SIG-M5 treated with dmso at 0.1 percent for 504 hours (cell line): ENCODE results near the gene TMEM151A.

Source experiments
- DNase-seq: peaks from one replicate; lab custom pipeline; 2025; ENCODE audit not compliant: unreplicated experiment; lab: John Stamatoyannopoulos, UW

The TMEM151A gene

DNA sequence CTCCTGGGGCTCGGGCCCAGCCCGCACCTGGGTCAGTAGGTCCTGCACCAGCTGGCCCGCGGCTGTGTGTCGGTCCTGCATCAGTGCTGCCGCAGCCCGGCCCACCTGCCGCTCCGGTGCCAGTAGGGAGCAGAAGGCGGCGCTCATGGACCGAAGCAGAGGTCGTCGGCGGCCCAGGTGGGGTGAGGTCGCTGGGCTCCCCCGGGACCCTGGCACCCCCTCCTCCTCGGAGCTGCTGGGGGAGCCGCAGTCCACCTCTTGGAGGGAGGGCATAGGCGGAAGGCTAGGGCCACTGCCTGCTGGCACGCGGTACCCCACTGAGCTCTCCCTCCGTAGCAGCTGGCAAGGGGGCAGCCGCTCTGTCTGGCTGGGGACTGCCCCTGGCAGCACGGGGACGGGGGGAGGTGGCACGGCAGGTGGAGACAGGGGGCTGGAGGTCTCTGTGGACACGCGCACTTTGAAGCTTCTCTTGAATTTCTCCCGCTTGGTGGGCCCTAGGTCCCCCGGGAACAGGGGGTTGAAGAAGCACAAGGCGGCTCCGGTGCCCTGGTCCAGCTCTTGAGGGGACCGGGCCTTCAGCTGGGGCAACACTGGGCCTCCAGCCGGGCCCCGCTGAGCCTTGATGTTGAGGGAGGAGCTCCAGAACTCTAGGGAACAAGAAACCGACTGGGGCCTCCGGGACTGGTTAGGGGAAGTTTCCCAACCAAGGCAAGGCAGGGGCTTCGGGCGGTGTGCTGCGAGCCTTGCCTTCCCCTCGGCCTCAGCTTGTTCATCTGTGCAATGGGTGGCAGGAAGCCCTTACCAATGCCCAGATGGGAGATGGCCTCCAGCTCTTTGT is 43.1 kb downstream of the TMEM151A start:
- DNase-seq: peak; percentile 41

DNA sequence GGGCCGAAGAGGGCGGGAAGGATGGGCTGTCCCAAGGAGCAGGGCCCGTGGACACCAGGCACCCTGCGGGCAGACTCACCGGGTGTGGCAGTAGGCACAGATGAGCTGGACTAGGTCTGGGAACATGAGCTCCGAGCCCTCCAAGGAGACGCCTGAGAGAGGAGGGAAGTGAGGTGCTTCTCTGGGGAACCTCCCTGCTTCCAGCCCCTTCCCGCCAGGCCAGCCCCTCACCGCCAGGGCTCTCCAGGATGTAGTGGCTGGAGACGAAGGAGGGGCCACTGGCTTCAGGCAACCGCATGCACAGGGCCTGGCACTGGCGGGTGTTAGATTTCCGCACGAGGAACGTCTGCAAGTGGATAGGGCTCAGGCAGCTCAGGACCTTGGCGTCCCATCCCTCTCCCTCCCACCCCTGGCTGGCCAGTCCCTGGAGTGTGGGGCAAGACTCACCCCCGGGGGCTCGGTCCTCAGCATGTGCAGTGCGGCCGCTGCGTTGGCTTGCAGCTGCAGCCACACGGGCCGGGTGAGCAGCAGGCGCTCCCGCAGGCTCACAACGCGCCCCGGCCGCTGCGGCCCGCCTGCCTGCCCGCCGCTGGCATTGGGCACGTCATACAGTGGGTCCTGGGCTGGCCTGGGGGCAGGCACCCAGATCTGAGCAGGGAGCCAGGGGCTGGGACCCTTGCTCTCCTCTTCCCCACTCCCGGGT is 44.0 kb downstream of the TMEM151A start:
- DNase-seq: no peak

DNA sequence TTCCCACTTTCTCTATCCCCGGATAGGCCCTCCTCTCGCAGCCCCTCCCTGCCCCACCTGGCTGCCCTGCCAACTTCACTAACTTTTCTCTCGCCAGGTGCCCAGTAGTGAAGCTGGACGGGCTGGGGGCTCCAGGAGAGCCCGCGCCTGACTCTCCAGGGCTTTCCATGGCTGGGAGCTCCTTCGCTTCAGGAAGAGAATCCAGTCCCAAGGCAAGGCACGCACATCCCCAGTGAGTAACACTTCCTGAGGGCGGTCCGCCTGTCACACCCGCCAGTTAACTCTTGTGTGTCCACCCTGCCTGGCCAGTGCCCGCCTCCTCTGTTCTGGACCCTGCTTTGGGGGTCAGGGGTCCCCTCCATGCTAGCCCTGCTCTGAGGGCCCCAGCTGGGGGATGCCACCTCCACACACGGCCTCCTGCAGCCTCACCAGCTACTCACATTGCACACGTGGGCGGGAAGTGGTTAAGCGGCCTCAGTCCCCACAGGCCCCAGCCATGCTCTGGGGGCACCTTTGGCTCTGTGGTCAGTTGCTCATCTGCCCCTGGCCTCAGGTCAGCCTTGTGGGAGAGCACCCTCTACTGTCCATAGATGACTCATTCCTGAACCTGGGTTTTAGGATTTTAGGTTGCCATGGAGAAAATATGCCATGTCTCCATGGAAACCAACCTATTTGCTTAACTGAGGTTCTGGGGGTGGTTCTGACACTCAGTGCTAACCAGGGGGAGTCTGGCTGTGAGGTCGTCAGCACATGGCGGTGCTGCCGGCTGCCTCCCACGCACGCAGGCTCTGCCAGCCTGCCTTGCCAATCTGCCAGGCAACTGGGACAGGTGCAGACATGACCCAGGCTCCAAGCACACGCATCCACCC is 44.8 kb downstream of the TMEM151A start, which contains the start of gene RIN1:
Gene RIN1 (minus strand): TSS at position 201 of the 869 bp plus-strand sequence. CDS start 32 bp downstream, at position 169.
- peak; percentile 41 for DNase-seq

DNA sequence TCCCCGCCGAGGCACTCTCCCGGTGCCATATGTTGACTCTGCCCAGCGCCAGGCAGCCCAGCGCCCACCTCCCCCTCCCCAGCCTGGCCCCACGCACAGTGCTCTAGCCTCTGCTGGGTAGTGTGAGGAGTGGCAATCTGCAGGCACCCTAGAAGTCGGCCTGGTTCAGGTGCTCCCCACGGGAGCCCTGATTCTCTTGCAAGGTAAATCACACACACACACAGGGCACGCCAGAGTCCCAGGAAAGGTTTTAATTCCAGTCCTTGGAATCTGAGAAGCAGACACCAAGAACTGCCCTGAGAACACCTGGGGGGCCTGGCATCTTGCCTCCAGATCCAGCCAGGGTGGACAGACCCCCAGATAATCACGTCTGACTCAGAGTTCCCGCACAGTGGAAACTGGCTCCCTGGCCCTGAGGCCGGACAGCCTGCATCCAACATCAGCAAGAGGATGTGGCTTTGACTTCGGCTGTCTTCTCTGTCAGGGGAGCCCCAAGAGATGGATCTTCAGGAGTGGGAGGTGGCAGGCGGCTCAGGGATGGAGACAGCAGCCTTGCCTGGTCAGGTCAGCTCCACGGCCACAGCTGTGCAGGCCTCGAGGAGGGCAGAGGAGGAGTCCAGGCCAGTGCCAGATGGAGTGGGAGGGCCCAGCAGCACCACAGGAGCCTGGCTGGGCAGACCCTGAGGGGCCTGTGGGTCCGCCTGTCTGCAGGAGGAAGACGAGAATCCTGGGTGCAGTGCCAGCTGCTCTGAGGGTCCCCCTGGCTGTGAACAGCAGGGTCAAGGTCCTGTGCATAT is 45.6 kb downstream of the TMEM151A start:
- no peak for DNase-seq

DNA sequence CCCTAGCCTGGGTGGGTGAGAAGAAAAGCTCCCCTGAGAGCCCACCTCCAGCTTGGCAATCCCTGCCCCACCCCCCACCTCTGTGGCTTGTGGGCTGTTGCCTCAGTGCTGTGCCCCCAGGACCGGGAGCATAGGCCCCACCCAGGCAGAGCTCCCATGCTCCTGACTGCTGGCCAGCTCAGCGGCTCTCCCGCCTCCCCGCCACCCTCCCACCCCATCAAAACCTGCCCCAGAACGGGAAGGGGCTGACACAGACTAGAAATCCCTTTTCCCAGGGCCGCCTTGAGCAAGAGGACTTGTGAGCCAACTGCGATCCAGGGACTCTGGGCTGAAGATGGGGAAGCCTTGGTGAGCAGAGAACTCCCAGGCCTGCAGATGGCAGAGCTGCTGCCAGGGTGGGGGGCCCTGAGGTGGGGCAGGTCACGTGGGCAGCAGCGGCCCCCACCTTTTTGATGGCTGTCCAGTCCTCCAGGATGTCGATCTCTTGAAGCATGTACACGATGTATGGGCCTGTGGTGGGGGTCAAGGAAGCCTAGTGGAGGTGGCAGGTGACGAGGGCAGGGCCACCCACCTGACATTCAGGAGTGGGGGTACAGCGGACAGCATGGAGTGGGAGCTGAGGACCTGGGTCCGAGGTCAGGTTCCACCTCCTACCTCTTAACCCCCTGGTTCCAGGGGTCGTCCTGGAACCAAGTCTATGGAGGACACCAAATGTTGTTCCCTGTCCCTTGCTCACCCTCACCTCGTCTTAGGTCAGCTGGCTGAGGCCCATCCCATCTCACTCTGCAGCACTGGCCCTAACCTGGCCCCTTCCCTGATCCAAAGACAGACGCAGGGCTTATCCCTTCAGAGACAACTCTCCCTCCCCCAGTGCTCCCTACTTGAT is 46.8 kb downstream of the TMEM151A start:
- DNase-seq: no peak

DNA sequence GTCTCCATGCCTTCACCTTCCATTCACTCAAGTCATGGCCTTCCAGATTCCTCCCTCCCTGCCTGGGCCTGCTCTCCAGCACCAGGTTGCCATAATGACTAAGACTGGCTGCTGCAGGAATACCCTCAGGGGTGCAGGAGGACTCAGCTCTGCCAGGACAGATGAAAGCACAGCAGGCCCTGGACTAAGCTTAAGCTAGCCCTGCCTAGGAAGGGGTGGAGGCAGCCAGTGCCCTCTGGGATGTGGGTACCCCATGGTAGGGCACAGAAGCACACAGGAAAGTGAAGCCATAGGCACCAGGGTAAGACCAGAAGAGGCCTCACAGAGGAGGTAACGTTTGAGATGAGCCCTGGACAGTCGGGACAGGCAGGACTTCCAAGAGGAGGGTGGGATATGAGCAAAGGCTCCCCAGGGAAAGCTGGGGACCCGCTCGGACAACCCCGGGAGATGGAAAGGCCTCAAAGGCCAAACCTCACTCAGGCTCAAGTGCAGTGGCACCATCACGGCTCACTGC is 47.5 kb downstream of the TMEM151A start:
- no peak for DNase-seq

DNA sequence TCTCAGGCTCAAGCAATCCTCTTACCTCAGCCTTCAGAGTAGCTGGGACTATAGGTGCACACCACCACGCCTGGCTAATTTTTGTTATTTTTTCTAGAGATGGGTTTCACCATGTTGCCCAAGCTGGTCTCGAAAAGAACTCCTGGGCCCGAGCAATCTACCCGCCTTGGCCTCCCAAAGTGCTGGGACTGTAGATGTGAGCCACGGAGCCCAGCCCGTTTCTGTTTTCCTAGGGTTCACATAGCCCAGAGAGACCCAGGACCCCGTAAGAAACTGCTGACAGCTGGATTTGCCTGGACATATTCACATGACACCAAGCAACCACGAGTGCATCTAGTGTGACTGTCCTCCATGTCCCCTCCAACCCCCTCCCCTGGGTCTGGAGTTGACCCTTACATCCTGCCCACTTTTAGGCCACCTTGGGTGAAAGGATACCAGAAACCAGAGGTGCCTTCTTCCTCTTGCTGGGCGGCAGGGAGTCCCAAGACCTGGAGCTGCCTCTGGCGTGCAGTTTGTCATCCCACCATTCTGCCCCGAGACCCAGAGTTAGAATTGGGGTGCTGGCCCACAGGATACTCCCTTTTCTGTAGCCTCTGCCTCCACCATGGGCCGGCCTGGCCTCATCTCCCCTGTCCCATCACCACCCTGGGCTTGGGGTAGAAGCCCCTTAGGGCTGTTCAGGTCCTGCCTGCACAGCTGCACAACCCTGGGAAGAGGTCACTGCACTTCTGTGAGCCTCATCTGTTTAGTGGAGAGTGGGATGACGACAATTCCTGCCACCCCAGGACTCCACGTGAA is 48.2 kb downstream of the TMEM151A start:
- DNase-seq: no peak

DNA sequence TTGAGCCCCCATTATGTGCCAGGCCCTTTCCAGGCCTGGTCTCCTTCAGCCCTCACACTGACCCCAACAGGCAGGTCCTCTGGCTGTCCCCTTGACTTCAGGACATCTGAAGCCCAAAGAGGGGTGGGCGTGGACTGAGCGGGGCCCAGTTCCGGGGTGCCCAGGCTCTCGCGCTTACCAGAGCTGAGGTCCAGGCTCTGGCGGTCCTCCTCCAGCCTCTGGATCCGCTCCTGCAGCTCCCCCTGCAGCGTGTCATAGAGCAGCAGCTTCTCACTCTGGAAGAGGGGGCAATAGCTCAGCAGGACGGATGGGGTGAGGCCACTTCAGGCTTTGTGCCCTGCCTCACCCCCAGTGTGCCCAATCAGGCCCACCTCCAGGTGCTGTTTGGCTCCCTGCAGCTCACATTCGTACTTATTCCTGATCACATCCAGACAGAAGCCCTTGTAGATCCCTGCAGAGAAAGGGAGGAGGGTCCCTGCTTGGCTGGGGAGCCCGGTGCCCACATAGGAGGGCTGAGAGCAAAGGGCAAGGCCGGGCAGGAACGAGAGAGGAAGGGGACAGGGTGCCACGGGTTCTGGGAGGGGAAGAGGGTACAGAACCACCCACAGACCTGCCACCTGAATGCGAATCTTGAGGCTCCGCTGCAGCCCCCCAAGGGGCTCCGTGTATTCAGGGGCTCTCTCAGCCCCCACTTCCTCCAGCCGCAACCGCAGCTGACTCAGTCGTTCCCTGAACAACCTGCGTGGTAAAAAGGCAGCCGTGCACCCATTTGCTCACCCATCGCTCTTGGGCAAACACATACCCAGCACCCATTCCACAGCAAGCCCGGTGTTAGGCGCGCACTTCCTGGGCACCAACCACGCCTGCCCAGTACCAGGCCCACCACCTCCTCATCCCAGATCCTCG is 49.2 kb downstream of the TMEM151A start:
- DNase-seq: no peak

DNA sequence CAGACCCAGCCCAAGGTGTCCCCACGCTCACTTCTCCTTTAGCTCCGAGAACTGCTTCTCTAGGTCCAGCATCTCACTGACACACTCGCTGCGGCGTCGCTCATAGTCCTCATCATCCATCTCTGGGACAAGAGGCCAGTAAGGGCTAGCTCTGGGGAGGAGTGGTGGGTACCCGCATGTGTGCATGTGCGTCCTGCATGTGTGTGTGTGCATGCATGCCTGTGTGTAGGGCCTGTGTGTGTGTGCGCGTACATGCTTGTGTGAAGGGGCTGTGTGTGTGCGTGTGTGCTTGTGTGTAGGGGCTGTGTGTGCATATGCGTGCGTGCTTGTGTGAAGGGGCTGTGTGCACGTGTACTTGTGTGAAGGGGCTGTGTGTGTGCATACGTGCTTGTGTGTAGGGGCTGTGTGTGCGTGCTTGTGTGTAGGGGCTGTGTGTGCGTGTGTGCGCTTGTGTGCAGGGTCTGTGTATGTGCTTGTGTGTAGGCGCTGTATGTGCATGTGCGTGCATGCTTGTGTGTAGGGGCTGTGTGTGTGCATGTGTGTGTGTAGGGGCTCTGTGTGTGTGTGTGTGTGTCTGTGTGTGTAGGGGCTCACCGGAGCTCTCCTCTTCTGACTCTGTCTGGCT is 49.9 kb downstream of the TMEM151A start:
- DNase-seq: no peak

DNA sequence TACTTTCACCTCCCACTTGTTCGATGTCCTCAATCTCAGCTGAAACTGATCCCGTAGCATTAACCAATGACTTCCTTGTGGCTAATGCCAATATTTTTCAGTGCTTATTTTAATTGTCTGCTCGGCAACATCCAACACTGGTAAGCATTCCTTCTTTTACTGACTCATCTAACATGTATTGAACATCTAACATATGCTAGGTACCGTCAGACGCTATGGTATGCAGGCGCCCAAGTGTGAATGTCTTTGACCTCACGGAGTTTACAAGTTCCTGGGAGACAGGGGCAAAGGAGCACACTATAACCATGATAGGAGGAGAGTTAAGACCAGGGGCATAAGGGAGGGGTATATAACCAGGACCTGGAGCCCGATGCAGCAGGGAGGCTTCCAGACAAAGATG is 51.5 kb downstream of the TMEM151A start:
- DNase-seq: no peak

DNA sequence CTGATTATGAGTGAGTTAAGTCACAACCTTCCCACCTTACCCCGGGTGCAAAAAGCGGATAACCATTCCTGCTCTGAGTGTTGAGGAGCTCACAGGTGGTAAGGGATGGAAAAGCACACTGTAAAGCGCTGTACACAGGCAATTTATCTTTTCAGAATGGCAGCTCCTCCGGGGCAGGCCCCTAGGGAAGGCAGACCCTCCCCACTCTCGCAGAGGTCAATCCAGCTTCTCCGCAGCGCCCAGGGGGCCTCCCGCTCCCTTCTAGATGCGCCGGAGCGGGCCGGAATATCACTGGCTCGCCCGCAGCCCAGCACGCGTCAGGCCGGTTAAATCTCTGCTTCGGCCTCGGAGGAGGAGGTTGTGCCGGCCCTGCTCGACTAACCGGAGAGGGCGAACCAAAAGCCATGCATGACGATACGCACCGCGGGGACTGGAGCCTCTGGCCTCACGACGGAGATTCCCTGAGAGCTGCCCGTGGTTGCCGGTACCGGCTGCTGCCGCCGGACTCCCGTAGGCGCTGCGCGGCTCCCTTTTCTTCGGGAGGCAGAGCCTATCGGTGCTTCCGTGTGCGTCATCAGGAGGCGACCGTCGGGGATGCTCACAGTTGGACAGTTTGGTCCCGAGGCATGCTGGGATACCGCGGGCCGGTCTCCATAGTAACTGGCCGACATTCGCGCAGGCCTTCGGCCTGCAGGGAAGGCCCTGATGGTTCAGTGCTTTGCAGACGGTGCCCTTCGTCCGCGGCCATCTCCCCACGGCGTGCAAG is 53.0 kb downstream of the TMEM151A start, which contains the start of gene BRMS1:
Gene BRMS1 (minus strand): TSS at position 555 of the 766 bp plus-strand sequence. CDS start 2,870 bp downstream, outside the sequence.
- DNase-seq: peak; percentile 90

DNA sequence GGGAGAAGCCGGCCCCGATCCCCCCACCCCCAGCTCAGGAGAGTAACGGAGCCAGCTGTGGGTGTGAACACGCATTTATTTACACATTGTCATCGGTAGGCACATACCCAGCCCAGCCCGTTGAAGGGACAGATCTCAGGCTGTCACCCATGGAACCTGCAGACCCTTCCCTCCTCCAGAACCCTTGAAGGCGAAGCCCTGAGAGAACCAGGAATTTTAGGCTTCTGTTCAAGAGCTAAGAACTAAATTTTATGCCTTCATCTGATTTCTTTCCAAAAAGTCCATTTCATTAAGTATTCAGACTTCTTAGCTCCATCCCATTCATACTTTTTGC is 53.6 kb downstream of the TMEM151A start:
- DNase-seq: no peak
